Central memory CD8-positive, alpha-beta T cell (primary cell): ENCODE data around the gene ARPP21.

Source experiments
- ATAC-seq: fragments of 150-1000 bp; cut with Tn5 transposase; replicated peaks from 2 replicates; pipeline ENCODE4 v1.10.0; 2022; ENCODE audit warnings: mild to moderate bottlenecking, moderate FRiP score, moderate number of reproducible peaks; ENCODE audit not compliant: poor library complexity, severe bottlenecking; ENCODE audit errors: extremely low read depth
- DNase-seq, 2 donors: peaks; one replicate each; pipeline ENCODE4 v3.0.0; 2021; ENCODE audit warnings: low spot score in 2 of 2
- H3K27ac Mint-ChIP-seq: one replicate; pipeline ENCODE4 v1.8.0; 2022; ENCODE audit warnings: low read depth, mild to moderate bottlenecking, moderate library complexity, mixed read lengths
- H3K27me3 Mint-ChIP-seq: one replicate; pipeline ENCODE4 v1.8.0; 2022; ENCODE audit warnings: mixed read lengths
- H3K36me3 Mint-ChIP-seq: one replicate; pipeline ENCODE4 v1.8.0; 2022; ENCODE audit warnings: mild to moderate bottlenecking, moderate library complexity, mixed read lengths; ENCODE audit not compliant: insufficient read depth
- H3K4me1 Mint-ChIP-seq: one replicate; pipeline ENCODE4 v1.8.0; 2022; ENCODE audit warnings: mixed read lengths
- H3K4me3 Mint-ChIP-seq: one replicate; pipeline ENCODE4 v1.8.0; 2022; ENCODE audit warnings: mild to moderate bottlenecking, moderate library complexity, mixed read lengths
- H3K9me3 Mint-ChIP-seq: one replicate; pipeline ENCODE4 v1.8.0; 2022; ENCODE audit warnings: mixed read lengths

ARPP21 gene

DNA sequence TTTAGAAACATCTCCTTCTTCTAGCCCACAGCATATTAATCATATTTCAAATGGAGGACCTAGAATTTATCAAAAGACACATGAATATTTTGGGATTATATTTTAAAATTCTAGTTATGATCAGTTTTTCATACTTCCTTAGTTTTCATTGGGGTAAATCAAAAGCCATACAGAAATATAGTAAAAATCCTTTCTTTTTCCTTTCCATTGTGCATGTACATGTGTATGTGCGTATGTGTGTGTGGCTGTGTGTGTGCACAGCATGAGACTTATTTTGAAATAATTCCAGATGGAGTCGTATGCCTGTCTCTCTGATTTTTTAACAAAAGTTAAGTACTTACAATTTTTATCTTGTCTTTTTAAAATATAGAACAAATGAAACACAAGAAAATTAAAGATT, 94.5 kb downstream of the ARPP21 start:
- H3K27me3 Mint-ChIP-seq: no peaks in the 10 kb centered on the region
- H3K36me3 Mint-ChIP-seq: no peaks in the 10 kb centered on the region
- no peak for DNase-seq
- no peak for ATAC-seq
- H3K27ac Mint-ChIP-seq: no peak overlapping the region
- H3K4me3 Mint-ChIP-seq: no peak overlapping the region
- no peaks in the 10 kb centered on the region for H3K4me1 Mint-ChIP-seq
- H3K9me3 Mint-ChIP-seq: peaks cover 13% of the 10 kb centered on the region

GRCh38 chr3:35737080-35737479, 97.8 kb downstream of the ARPP21 start:
- Mint-ChIP-seq H3K27me3 (no peaks in the 10 kb centered on the region), H3K4me3 (no peak overlapping the region), H3K9me3 (peaks cover 18% of the 10 kb centered on the region), H3K27ac (no peak overlapping the region), H3K4me1 (no peaks in the 10 kb centered on the region), H3K36me3 (no peaks in the 10 kb centered on the region)
- DNase-seq (no peak), ATAC-seq (no peak)

- H3K4me3 Mint-ChIP-seq: no peak overlapping the region
- peaks cover 18% of the 10 kb centered on the region for H3K9me3 Mint-ChIP-seq
- H3K27ac Mint-ChIP-seq: no peak overlapping the region
- H3K36me3 Mint-ChIP-seq: no peaks in the 10 kb centered on the region
- ATAC-seq (no peak), DNase-seq (no peak)
- H3K4me1 Mint-ChIP-seq: no peaks in the 10 kb centered on the region
- no peaks in the 10 kb centered on the region for H3K27me3 Mint-ChIP-seq
These were observed 98.2 kb downstream of the ARPP21 start for GRCh38 chr3:35737527-35737926.

GRCh38 chr3:35737934-35738706, 98.8 kb downstream of the ARPP21 start:
- no peak for ATAC-seq
- DNase-seq: no peak
- no peaks in the 10 kb centered on the region for H3K36me3 Mint-ChIP-seq
- H3K27me3 Mint-ChIP-seq: no peaks in the 10 kb centered on the region
- H3K9me3 Mint-ChIP-seq: peaks cover 18% of the 10 kb centered on the region
- H3K27ac Mint-ChIP-seq: no peak overlapping the region
- no peaks in the 10 kb centered on the region for H3K4me1 Mint-ChIP-seq
- no peak overlapping the region for H3K4me3 Mint-ChIP-seq

DNA sequence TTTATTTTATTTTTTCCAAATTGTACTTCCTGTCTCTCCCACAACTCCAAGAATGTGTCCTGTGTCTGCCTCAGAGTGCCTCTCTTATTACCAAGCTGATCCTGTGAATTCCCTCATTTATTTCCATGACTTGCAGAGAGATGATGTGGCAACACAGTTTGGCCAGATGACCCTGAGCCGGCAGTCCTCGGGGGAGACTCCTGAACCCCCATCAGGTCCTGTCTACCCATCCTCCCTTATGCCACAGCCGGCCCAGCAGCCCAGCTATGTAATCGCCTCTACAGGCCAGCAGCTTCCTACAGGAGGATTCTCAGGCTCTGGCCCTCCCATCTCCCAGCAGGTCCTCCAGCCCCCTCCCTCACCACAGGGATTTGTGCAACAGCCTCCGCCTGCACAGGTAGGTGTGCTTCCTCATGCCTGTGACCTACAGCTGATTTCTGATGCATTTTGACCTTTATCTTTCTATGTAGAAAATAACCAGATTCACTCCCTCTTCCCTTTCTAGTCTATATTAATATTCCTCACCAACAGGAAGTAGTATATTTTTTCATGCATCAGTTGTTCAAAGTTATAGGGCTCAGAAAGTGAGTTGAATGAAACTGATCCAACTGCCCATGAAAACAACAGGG, 100.0 kb downstream of the ARPP21 start:
- ATAC-seq: no peak

DNA sequence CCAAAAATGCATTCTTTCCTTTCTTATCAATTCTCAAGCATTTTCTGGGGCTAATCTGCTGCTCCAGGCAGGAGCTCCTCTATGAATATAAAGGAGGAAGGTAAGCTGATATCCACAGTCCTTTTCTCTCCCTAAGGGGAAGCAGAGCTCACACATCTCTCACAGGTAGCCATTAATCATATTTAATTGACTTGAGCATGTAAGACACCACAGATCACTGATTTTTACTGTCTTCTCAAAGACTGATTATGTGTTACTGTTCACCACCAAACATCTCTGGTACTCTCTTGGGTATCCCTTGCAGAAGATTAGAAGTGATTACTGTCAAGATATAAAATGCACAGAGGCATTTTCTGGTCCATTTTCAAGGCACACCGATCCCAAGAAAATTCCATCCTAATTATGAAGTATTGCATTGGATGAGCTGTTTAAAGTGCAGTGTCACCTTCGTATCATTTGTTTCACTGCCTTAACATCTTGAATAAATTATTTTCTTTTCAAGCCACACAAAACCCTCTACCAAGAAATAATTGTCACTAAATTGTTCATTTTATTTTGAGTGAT, 100.7 kb downstream of the ARPP21 start:
- Mint-ChIP-seq H3K4me3 (no peak overlapping the region), H3K27ac (no peak overlapping the region), H3K9me3 (peaks cover 17% of the 10 kb centered on the region)

More for the DNA sequence above, 100.0 kb downstream of the ARPP21 start:
- H3K4me3 Mint-ChIP-seq: no peak overlapping the region
- H3K27me3 Mint-ChIP-seq: no peaks in the 10 kb centered on the region
- no peak overlapping the region for H3K27ac Mint-ChIP-seq
- no peak for DNase-seq
- no peaks in the 10 kb centered on the region for H3K4me1 Mint-ChIP-seq
- H3K36me3 Mint-ChIP-seq: no peaks in the 10 kb centered on the region
- peaks cover 18% of the 10 kb centered on the region for H3K9me3 Mint-ChIP-seq

DNA sequence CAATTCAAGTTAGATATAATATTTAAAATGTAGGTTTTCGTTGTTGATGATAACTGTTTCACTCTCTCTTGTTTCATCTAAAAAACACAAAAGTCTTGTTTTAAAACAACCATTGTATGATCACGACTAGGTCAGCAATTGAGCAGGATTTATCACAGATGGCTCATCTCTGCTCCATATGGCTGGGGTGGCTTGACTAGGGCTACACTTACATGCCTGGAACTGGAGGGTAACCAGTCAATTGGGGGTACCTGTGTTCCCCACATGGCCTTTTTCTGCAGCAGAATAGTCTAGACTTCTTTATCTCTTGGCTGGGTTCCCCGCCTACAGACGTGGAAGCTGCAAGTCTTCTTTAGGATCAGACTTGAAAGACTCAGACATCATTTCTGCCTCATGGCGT, 103.9 kb downstream of the ARPP21 start:
- Mint-ChIP-seq H3K27ac (no peak overlapping the region), H3K4me1 (no peaks in the 10 kb centered on the region), H3K4me3 (no peak overlapping the region), H3K36me3 (no peaks in the 10 kb centered on the region), H3K27me3 (no peaks in the 10 kb centered on the region), H3K9me3 (peaks cover 24% of the 10 kb centered on the region)
- ATAC-seq: no peak
- DNase-seq: no peak

More for the DNA sequence above, 100.7 kb downstream of the ARPP21 start:
- H3K4me1 Mint-ChIP-seq: no peaks in the 10 kb centered on the region
- DNase-seq (no peak), ATAC-seq (no peak)
- no peaks in the 10 kb centered on the region for H3K27me3 Mint-ChIP-seq
- H3K36me3 Mint-ChIP-seq: no peaks in the 10 kb centered on the region

- Mint-ChIP-seq H3K36me3 (no peaks in the 10 kb centered on the region), H3K4me1 (no peaks in the 10 kb centered on the region), H3K27ac (no peak overlapping the region), H3K27me3 (no peaks in the 10 kb centered on the region), H3K4me3 (no peak overlapping the region), H3K9me3 (peaks cover 14% of the 10 kb centered on the region)
- DNase-seq (no peak), ATAC-seq (no peak)
These were observed 105.1 kb downstream of the ARPP21 start for GRCh38 chr3:35744419-35744818.

GRCh38 chr3:35745351-35745750, 106.0 kb downstream of the ARPP21 start:
- Mint-ChIP-seq H3K9me3 (peaks cover 14% of the 10 kb centered on the region), H3K4me1 (no peaks in the 10 kb centered on the region), H3K27me3 (no peaks in the 10 kb centered on the region), H3K4me3 (no peak overlapping the region), H3K27ac (no peak overlapping the region), H3K36me3 (no peaks in the 10 kb centered on the region)
- ATAC-seq (no peak), DNase-seq (no peak)

DNA sequence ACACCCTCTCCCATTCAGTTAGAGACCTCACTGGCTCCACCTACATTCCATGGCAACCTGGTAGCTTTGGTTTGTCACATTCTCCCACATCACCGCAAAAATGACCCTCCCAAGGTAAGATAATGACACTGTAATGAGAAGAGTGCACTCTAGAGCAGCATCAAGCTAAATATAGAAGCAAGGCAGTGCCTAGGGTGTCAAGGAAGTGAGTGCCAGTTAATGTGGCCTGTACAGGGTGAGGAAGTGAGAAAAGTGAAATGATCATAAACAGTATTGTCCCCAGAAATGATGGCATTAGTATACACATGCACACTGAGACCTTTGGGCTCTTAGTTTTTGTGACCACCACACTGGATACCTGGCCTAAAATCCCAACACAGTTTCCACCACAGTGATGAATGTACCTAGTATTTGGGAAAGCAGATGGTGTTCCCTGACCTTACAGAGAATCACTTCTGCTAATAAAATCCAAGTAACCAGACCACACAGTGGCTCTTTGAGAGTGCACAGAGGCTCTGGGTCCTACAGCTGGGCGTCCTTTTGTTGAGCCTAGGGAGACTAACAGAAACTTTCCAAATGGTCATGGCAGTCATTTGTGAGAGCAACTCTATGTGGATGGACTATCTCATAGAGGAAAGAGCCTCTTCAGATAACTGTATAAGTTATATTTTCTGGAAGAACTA, 106.6 kb downstream of the ARPP21 start:
- Mint-ChIP-seq H3K27me3 (no peaks in the 10 kb centered on the region), H3K4me1 (no peaks in the 10 kb centered on the region), H3K4me3 (no peak overlapping the region), H3K36me3 (no peaks in the 10 kb centered on the region), H3K9me3 (peaks cover 14% of the 10 kb centered on the region), H3K27ac (no peak overlapping the region)
- no peak for ATAC-seq
- no peak for DNase-seq

DNA sequence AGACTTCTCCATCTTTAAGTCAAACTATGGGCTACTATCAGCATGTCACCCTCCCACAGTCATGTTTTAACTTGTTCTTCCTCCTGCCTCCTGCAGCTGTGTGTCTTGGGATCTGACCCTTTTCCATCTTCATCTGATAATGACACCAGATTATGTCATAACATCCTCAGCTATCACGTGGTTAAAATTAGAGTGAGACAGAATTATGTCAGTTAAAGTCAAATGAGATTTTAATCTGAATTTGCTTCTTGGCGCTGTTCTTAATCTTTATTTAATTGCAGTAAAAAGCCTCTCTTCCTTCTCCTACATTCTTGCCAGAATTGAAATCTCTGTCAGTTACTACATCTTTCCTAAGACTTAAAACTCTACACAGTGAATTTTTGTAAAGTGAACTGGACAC, 107.2 kb downstream of the ARPP21 start:
- no peaks in the 10 kb centered on the region for H3K36me3 Mint-ChIP-seq
- DNase-seq (no peak), ATAC-seq (no peak)
- no peaks in the 10 kb centered on the region for H3K27me3 Mint-ChIP-seq
- H3K27ac Mint-ChIP-seq: no peak overlapping the region
- H3K9me3 Mint-ChIP-seq: peaks cover 14% of the 10 kb centered on the region
- H3K4me3 Mint-ChIP-seq: no peak overlapping the region
- H3K4me1 Mint-ChIP-seq: no peaks in the 10 kb centered on the region

GRCh38 chr3:35748144-35748543, 108.8 kb downstream of the ARPP21 start:
- Mint-ChIP-seq H3K9me3 (peaks cover 14% of the 10 kb centered on the region), H3K36me3 (no peaks in the 10 kb centered on the region), H3K27ac (no peak overlapping the region), H3K27me3 (no peaks in the 10 kb centered on the region), H3K4me3 (no peak overlapping the region), H3K4me1 (no peaks in the 10 kb centered on the region)
- ATAC-seq: no peak
- DNase-seq: no peak
